ENCODE data around the gene ELP6. TPM values are rescaled to one million over a fixed set of nuclear protein-coding genes. Genes with fewer than 3 reads are reported as not detected.
"Not testable (repeated sequence)": the region's sequence is repeated elsewhere in the genome, so short reads cannot be mapped to it uniquely, and the experiment has no call there.

ELP6 gene
- total and polyA plus RNA-seq, 3 donors from 2014 or later = 39.7 to 68.4 (median 44.1) TPM

DNA sequence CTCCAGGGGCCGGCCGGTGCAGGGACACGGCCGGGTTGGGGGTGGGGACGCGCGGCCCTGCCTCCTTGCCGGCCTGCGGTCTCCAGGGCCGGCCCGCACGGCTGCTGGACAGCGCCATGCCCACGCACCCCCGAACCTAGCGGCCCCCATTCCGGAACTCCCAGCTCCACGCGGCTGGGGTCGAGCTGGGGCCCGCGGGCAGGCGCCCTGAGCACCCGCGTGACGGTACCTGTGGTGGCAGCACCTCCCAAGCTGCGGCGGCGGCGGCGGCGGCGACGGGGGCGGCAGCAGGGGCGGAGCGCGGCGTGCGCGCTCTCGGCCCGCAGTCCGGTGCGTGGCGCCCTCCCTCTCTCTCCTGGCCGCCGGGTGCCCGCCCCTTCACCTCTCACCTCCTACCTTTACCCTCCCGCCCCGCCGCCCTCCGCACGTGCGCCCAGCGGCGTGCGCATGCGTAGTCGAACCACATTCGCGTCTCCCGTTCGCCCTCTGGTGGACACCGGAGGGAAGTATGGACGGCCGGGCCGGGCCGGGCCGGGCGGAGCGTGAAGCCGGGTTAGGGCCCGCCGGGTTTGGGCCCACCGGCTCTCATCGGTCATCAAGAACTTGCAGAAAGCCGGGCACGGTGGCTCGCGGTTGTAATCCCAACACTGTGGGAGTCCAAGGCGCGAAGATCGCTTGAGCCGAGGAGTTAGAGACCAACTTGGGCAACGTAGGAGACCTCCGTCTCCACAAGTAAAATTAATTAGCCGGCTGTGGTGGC lies 37.8 kb downstream of the ELP6 start, which contains the start of gene SCAP:
SCAP (minus strand) TSS at position 372 of the 760 bp plus-strand sequence. CDS start 32,948 bp downstream, outside the sequence.
- H3K27me3 ChIP-seq = no peaks in the 10 kb centered on the region
- H3K27ac ChIP-seq = peak within 1 kb of the TSS; percentile 28 to 81
- peak; percentile 97 for DNase-seq
- TF ChIP-seq, protein P1, sequence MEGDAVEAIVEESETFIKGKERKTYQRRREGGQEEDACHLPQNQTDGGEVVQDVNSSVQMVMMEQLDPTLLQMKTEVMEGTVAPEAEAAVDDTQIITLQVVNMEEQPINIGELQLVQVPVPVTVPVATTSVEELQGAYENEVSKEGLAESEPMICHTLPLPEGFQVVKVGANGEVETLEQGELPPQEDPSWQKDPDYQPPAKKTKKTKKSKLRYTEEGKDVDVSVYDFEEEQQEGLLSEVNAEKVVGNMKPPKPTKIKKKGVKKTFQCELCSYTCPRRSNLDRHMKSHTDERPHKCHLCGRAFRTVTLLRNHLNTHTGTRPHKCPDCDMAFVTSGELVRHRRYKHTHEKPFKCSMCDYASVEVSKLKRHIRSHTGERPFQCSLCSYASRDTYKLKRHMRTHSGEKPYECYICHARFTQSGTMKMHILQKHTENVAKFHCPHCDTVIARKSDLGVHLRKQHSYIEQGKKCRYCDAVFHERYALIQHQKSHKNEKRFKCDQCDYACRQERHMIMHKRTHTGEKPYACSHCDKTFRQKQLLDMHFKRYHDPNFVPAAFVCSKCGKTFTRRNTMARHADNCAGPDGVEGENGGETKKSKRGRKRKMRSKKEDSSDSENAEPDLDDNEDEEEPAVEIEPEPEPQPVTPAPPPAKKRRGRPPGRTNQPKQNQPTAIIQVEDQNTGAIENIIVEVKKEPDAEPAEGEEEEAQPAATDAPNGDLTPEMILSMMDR (IDR thresholded peaks at IDR 0.05) = peak; percentile 97 to 100 (median 99)
- peak; percentile 46 for TF ChIP-seq POLR2A (IDR thresholded peaks at IDR 0.05)
- peaks cover 23% of the 10 kb centered on the region for H3K4me1 ChIP-seq
- H3K9me3 ChIP-seq = no peaks in the 10 kb centered on the region
- 1% methylated on average over 8 to 78 of the region's 88 CpGs for WGBS, 2 donors
- intact Hi-C loops (cut with DNase I; ENCODE audit: low total_unique reads) = loop anchor here (5.0 kb wide), 1 partner anchor 53 kb away; no protein-coding TSS in a partner anchor
- H3K36me3 ChIP-seq (ENCODE audit: low read depth, missing control alignments) = no peaks in the 10 kb centered on the region
- H3K4me3 ChIP-seq = peak within 1 kb of the TSS; percentile 88

DNA sequence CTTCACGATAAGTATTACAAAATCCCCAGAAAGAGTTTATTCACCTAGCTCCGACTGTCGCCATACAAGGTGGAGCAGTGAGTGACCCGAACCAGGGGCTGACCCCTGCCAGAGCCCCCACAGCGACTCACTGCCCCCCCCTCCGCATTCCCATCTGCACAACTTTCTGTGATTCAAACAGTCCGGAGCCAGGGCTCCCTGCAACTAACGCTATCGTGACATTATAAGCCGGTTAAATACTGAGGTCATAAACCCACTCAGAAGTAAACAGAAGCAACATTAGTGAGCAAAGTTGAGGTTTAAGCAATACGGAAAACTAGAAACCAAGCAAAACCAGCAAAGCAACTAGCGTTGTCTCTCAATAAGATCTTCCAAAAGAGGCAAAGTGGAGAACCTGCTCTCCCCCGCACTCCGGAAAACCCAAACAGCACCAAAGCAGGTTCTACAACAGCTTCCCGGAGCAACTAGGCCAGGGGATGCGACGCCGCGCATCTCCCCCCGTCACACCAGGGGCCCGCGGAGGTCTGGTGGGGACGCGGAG lies 38.4 kb downstream of the ELP6 start:
- intact Hi-C loops (cut with DNase I; ENCODE audit: low total_unique reads) = loop anchor here (5.0 kb wide), 1 partner anchor 53 kb away; no protein-coding TSS in a partner anchor
- DNase-seq = peak; percentile 38
- TF ChIP-seq, protein P1 (IDR thresholded peaks at IDR 0.05) = no peak
- no peak for TF ChIP-seq POLR2A (IDR thresholded peaks at IDR 0.05)
- H3K27ac ChIP-seq = peak overlapping the region; percentile 23 to 81
- no peaks in the 10 kb centered on the region for H3K36me3 ChIP-seq (ENCODE audit: low read depth, missing control alignments)
- no peaks in the 10 kb centered on the region for H3K9me3 ChIP-seq
- peaks cover 23% of the 10 kb centered on the region for H3K4me1 ChIP-seq
- H3K4me3 ChIP-seq = peak overlapping the region; percentile 88
- 0 to 1% methylated on average over 14 to 15 of the region's 24 CpGs for WGBS, 2 donors
- no peaks in the 10 kb centered on the region for H3K27me3 ChIP-seq

- 29 to 35% methylated on average over 3 of the region's 3 CpGs for WGBS, 2 donors
- intact Hi-C loops (cut with DNase I; ENCODE audit: low total_unique reads) = no loop called here
Observed at GRCh38 chr3:47473391-47473790, 40.1 kb downstream of the ELP6 start.

DNA sequence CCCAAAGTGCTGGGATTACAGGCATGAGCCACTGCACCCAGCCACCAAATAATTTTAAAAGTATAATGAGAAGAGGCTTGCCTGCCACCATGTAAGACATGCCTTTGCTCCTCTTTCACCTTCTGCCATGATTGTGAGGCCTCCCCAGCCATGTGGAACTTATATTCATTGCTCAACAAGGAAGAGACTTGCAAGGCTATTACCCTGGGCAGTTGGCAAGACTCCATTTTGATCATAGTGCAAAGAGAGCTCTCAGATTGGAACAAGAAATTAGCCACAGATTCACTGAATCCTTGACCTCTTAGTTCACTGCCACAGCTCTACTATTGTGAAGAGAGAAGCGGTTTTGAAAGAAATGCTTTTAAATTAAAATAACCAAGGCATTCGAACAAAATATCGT lies 43.9 kb downstream of the ELP6 start:
- Histone ChIP-seq H3K27me3 (no peaks in the 10 kb centered on the region), H3K4me1 (peaks cover 14% of the 10 kb centered on the region), H3K27ac (no peak overlapping the region), H3K4me3 (no peak overlapping the region), H3K36me3 (ENCODE audit: low read depth, missing control alignments) (no peaks in the 10 kb centered on the region), H3K9me3 (no peaks in the 10 kb centered on the region)
- no peak for TF ChIP-seq POLR2A (IDR thresholded peaks at IDR 0.05)
- TF ChIP-seq, protein P1 (IDR thresholded peaks at IDR 0.05) = no peak
- intact Hi-C loops (cut with DNase I; ENCODE audit: low total_unique reads) = no loop called here
- DNase-seq = peak; percentile 5
- WGBS, 2 donors = 61 to 73% methylated on average over 3 of the region's 3 CpGs

More at GRCh38 chr3:47473391-47473790, 40.1 kb downstream of the ELP6 start:
- Histone ChIP-seq H3K27ac (no peak overlapping the region), H3K4me1 (peaks cover 23% of the 10 kb centered on the region), H3K27me3 (no peaks in the 10 kb centered on the region), H3K36me3 (ENCODE audit: low read depth, missing control alignments) (no peaks in the 10 kb centered on the region), H3K4me3 (peak overlapping the region in 1 of 2 donors; percentile 88), H3K9me3 (no peaks in the 10 kb centered on the region)
- TF ChIP-seq, protein P1 (IDR thresholded peaks at IDR 0.05) = no peak
- TF ChIP-seq POLR2A (IDR thresholded peaks at IDR 0.05) = no peak
- peak; percentile 14 for DNase-seq

DNA sequence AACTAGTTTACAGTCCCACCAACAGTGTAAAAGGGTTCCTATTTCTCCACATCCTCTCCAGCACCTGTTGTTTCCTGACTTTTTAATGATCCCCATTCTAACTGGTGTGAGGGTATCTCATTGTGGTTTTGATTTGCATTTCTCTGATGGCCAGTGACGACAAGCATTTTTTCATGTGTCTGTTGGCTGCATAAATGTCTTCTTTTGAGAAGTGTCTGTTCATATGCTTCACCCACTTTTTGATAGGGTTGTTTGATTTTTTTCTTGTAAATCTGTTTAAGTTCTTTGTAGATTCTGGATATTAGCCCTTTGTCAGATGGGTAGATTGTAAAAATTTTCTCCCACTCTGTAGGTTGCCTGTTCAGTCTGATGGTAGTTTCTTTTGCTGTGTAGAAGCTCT lies 45.2 kb downstream of the ELP6 start:
- DNase-seq; H3K4me3 ChIP-seq; intact Hi-C loops (cut with DNase I; ENCODE audit: low total_unique reads); H3K27me3 ChIP-seq; H3K9me3 ChIP-seq; H3K4me1 ChIP-seq; H3K36me3 ChIP-seq (ENCODE audit: low read depth, missing control alignments); H3K27ac ChIP-seq: not testable (repeated sequence)
- WGBS, 2 donors = 85 to 94% methylated on average over 1 of the region's 1 CpG
